WTC11 (cell line): ENCODE results near the gene FBXL7. TPM values are rescaled to one million over a fixed set of nuclear protein-coding genes. Genes with fewer than 3 reads are reported as not detected.

Experiments
- ATAC-seq: fragments of 200-7000 bp; cut with Tn5 transposase; 2 replicates; pipeline ENCODE4 v1.10.0; 2021; ENCODE audit warnings: mild to moderate bottlenecking, moderate library complexity
- CTCF ChIA-PET: fragments of 300-600 bp; sonication (Branson Sonifier 250); formaldehyde crosslinking; loops from one replicate; lab custom pipeline; 2021; ENCODE audit warnings: antibody characterized with exemption; lab: Charles Lee
- POLR2A ChIA-PET: fragments of 350-600 bp; sonication (Branson Sonifier 250); formaldehyde crosslinking; loops from one replicate; lab custom pipeline; 2021; ENCODE audit warnings: antibody characterized with exemption; lab: Charles Lee
- DNase-seq: peaks from one replicate; pipeline ENCODE4 v3.0.0; 2021; ENCODE audit warnings: low spot score
- H3K27ac Mint-ChIP-seq: 2 replicates; pipeline ENCODE4 v1.8.0; 2021; ENCODE audit warnings: mixed read lengths
- H3K27me3 Mint-ChIP-seq: 2 replicates; pipeline ENCODE4 v1.8.0; 2021; ENCODE audit warnings: low read depth, mild to moderate bottlenecking, moderate library complexity, mixed read lengths
- H3K36me3 Mint-ChIP-seq: 2 replicates; pipeline ENCODE4 v1.8.0; 2021; ENCODE audit warnings: mixed read lengths
- H3K4me1 Mint-ChIP-seq: 2 replicates; pipeline ENCODE4 v1.8.0; 2022; ENCODE audit warnings: mixed read lengths
- H3K4me3 Mint-ChIP-seq: 2 replicates; pipeline ENCODE4 v1.8.0; 2021; ENCODE audit warnings: mild to moderate bottlenecking, moderate library complexity, mixed read lengths
- H3K9me3 Mint-ChIP-seq: 2 replicates; pipeline ENCODE4 v1.8.0; 2021; ENCODE audit warnings: mixed read lengths
- GABPB1 ChIP-seq: sonication (generic); formaldehyde crosslinking; IDR thresholded peaks from 2 replicates; pipeline ENCODE4 v1.8.1; 2023; ENCODE audit warnings: mild to moderate bottlenecking, missing genetic modification reagents
- HMGA2 ChIP-seq: fragments of 250-450 bp; sonication (Bioruptor Pico); IDR thresholded peaks from 2 replicates; pipeline ENCODE4 v1.4.0; 2021; ENCODE audit warnings: mild to moderate bottlenecking, moderate library complexity
- MYBL2 ChIP-seq: sonication (generic); formaldehyde crosslinking; IDR thresholded peaks from 2 replicates; pipeline ENCODE4 v1.8.1; 2023; ENCODE audit warnings: mild to moderate bottlenecking, moderate library complexity, missing genetic modification reagents
- PRRX2 ChIP-seq: fragments of 250-450 bp; sonication (Bioruptor Pico); IDR thresholded peaks from 2 replicates; pipeline ENCODE4 v1.8.0; 2021; ENCODE audit warnings: mild to moderate bottlenecking
- RELA ChIP-seq: sonication (generic); formaldehyde crosslinking; IDR thresholded peaks from 2 replicates; pipeline ENCODE4 v1.8.1; 2022; ENCODE audit warnings: missing genetic modification reagents, mild to moderate bottlenecking, borderline replicate concordance
- TCF7 ChIP-seq: sonication (generic); formaldehyde crosslinking; IDR thresholded peaks from 2 replicates; pipeline ENCODE4 v1.8.0; 2022; ENCODE audit warnings: mild to moderate bottlenecking, low read depth, missing genetic modification reagents, moderate library complexity
- TEAD4 ChIP-seq: sonication (generic); formaldehyde crosslinking; IDR thresholded peaks from 2 replicates; pipeline ENCODE4 v1.8.0; 2022; ENCODE audit warnings: mild to moderate bottlenecking, missing genetic modification reagents
- ZBTB21 ChIP-seq: sonication (generic); formaldehyde crosslinking; IDR thresholded peaks from 2 replicates; pipeline ENCODE4 v1.8.1; 2023; ENCODE audit warnings: mild to moderate bottlenecking, missing genetic modification reagents, borderline replicate concordance
- ZNF423 ChIP-seq: fragments of 250-450 bp; sonication (Bioruptor Pico); IDR thresholded peaks from 2 replicates; pipeline ENCODE4 v2.1.2; 2022; ENCODE audit warnings: mild to moderate bottlenecking, moderate library complexity
- total RNA-seq: library from RNA; stranded (reverse); gene quantifications from 3 replicates; pipeline ENCODE4 v1.2.3, GENCODE V29; 2021
- TF ChIP-seq, protein P1 (sequence below): sonication (generic); formaldehyde crosslinking; IDR thresholded peaks from 2 replicates; pipeline ENCODE4 v1.8.1; 2023; ENCODE audit warnings: mild to moderate bottlenecking, missing genetic modification reagents, moderate library complexity
- TF ChIP-seq, protein P2 (sequence below): sonication (generic); formaldehyde crosslinking; IDR thresholded peaks from 2 replicates; pipeline ENCODE4 v1.8.1; 2022; ENCODE audit warnings: low read depth, missing genetic modification reagents, borderline replicate concordance
- TF ChIP-seq, protein P3 (sequence below): sonication (generic); formaldehyde crosslinking; IDR thresholded peaks from 2 replicates; pipeline ENCODE4 v1.8.0; 2022; ENCODE audit warnings: missing genetic modification reagents
- TF ChIP-seq, protein P4 (sequence below): fragments of 250-450 bp; sonication (Bioruptor Pico); IDR thresholded peaks from 2 replicates; pipeline ENCODE4 v1.8.0; 2021; ENCODE audit warnings: mild to moderate bottlenecking
- TF ChIP-seq, protein P5 (sequence below): sonication (generic); formaldehyde crosslinking; IDR thresholded peaks from 2 replicates; pipeline ENCODE4 v1.8.1; 2022; ENCODE audit warnings: missing genetic modification reagents, borderline replicate concordance
- TF ChIP-seq, protein P6 (sequence below): sonication (generic); formaldehyde crosslinking; IDR thresholded peaks from 2 replicates; pipeline ENCODE4 v1.8.1; 2023; ENCODE audit warnings: mild to moderate bottlenecking, missing genetic modification reagents
- TF ChIP-seq, protein P7 (sequence below): sonication (generic); formaldehyde crosslinking; conservative IDR thresholded peaks from 2 replicates; pipeline ENCODE4 v1.8.1; 2022; ENCODE audit warnings: mild to moderate bottlenecking, missing genetic modification reagents
- TF ChIP-seq, protein P8 (sequence below): sonication (generic); formaldehyde crosslinking; IDR thresholded peaks from 2 replicates; pipeline ENCODE4 v1.8.0; 2023; ENCODE audit warnings: missing genetic modification reagents
- TF ChIP-seq, protein P9 (sequence below): sonication (generic); formaldehyde crosslinking; IDR thresholded peaks from 2 replicates; pipeline ENCODE4 v1.8.0; 2022; ENCODE audit warnings: mild to moderate bottlenecking, missing genetic modification reagents

FBXL7 gene
- total RNA-seq, 1 experiment from 2014 or later, result 13.8 TPM

DNA sequence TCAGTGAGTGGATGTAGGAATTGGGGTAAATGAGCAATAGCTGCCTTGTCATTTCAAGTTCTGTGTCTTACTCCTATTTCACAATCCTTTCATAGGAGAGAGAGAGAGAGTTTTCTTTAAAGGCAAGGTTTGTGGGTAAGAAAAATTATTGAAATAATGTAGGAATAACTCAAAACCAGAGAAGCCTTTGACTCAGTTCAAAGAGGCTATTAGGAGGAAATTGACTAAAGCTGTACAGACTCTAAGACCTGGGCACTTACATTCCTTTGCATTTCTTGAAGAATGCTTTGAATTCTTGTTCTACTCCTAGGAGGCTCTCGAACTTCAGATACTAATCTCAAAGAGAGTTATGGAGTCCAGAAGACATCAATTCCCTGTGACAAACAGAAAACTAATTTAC lies 257.1 kb downstream of the FBXL7 start:
- Mint-ChIP-seq H3K4me1 (peaks cover 23% of the 10 kb centered on the region), H3K4me3 (no peak overlapping the region), H3K27me3 (no peaks in the 10 kb centered on the region), H3K9me3 (peaks cover 14% of the 10 kb centered on the region), H3K27ac (no peak overlapping the region), H3K36me3 (no peaks in the 10 kb centered on the region)
- ATAC-seq (0 out of 2 replicates have a peak, but pooled peaks have one; percentile 20), DNase-seq (no peak)
- TF ChIP-seq RELA, result no peak
- TF ChIP-seq ZNF423 (CRISPR knock-in tag), result no peak
- no peak for TF ChIP-seq PRRX2
- no peak for TF ChIP-seq TEAD4 (CRISPR knock-in tag)
- no peak for TF ChIP-seq HMGA2
- TF ChIP-seq, protein P1, sequence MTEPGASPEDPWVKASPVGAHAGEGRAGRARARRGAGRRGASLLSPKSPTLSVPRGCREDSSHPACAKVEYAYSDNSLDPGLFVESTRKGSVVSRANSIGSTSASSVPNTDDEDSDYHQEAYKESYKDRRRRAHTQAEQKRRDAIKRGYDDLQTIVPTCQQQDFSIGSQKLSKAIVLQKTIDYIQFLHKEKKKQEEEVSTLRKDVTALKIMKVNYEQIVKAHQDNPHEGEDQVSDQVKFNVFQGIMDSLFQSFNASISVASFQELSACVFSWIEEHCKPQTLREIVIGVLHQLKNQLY (CRISPR knock-in tag), result no peak
- TF ChIP-seq, protein P2, sequence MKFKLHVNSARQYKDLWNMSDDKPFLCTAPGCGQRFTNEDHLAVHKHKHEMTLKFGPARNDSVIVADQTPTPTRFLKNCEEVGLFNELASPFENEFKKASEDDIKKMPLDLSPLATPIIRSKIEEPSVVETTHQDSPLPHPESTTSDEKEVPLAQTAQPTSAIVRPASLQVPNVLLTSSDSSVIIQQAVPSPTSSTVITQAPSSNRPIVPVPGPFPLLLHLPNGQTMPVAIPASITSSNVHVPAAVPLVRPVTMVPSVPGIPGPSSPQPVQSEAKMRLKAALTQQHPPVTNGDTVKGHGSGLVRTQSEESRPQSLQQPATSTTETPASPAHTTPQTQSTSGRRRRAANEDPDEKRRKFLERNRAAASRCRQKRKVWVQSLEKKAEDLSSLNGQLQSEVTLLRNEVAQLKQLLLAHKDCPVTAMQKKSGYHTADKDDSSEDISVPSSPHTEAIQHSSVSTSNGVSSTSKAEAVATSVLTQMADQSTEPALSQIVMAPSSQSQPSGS (CRISPR knock-in tag), result no peak
- TF ChIP-seq, protein P3, sequence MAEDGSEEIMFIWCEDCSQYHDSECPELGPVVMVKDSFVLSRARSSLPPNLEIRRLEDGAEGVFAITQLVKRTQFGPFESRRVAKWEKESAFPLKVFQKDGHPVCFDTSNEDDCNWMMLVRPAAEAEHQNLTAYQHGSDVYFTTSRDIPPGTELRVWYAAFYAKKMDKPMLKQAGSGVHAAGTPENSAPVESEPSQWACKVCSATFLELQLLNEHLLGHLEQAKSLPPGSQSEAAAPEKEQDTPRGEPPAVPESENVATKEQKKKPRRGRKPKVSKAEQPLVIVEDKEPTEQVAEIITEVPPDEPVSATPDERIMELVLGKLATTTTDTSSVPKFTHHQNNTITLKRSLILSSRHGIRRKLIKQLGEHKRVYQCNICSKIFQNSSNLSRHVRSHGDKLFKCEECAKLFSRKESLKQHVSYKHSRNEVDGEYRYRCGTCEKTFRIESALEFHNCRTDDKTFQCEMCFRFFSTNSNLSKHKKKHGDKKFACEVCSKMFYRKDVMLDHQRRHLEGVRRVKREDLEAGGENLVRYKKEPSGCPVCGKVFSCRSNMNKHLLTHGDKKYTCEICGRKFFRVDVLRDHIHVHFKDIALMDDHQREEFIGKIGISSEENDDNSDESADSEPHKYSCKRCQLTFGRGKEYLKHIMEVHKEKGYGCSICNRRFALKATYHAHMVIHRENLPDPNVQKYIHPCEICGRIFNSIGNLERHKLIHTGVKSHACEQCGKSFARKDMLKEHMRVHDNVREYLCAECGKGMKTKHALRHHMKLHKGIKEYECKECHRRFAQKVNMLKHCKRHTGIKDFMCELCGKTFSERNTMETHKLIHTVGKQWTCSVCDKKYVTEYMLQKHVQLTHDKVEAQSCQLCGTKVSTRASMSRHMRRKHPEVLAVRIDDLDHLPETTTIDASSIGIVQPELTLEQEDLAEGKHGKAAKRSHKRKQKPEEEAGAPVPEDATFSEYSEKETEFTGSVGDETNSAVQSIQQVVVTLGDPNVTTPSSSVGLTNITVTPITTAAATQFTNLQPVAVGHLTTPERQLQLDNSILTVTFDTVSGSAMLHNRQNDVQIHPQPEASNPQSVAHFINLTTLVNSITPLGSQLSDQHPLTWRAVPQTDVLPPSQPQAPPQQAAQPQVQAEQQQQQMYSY, result no peak
- TF ChIP-seq, protein P4, sequence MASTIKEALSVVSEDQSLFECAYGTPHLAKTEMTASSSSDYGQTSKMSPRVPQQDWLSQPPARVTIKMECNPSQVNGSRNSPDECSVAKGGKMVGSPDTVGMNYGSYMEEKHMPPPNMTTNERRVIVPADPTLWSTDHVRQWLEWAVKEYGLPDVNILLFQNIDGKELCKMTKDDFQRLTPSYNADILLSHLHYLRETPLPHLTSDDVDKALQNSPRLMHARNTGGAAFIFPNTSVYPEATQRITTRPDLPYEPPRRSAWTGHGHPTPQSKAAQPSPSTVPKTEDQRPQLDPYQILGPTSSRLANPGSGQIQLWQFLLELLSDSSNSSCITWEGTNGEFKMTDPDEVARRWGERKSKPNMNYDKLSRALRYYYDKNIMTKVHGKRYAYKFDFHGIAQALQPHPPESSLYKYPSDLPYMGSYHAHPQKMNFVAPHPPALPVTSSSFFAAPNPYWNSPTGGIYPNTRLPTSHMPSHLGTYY, result no peak
- TF ChIP-seq, protein P5, sequence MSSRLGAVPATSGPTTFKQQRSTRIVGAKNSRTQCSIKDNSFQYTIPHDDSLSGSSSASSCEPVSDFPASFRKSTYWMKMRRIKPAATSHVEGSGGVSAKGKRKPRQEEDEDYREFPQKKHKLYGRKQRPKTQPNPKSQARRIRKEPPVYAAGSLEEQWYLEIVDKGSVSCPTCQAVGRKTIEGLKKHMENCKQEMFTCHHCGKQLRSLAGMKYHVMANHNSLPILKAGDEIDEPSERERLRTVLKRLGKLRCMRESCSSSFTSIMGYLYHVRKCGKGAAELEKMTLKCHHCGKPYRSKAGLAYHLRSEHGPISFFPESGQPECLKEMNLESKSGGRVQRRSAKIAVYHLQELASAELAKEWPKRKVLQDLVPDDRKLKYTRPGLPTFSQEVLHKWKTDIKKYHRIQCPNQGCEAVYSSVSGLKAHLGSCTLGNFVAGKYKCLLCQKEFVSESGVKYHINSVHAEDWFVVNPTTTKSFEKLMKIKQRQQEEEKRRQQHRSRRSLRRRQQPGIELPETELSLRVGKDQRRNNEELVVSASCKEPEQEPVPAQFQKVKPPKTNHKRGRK, result no peak
- TF ChIP-seq, protein P6, sequence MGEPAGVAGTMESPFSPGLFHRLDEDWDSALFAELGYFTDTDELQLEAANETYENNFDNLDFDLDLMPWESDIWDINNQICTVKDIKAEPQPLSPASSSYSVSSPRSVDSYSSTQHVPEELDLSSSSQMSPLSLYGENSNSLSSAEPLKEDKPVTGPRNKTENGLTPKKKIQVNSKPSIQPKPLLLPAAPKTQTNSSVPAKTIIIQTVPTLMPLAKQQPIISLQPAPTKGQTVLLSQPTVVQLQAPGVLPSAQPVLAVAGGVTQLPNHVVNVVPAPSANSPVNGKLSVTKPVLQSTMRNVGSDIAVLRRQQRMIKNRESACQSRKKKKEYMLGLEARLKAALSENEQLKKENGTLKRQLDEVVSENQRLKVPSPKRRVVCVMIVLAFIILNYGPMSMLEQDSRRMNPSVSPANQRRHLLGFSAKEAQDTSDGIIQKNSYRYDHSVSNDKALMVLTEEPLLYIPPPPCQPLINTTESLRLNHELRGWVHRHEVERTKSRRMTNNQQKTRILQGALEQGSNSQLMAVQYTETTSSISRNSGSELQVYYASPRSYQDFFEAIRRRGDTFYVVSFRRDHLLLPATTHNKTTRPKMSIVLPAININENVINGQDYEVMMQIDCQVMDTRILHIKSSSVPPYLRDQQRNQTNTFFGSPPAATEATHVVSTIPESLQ, result no peak
- TF ChIP-seq ZBTB21, result no peak
- TF ChIP-seq TCF7 (CRISPR knock-in tag), result no peak
- TF ChIP-seq MYBL2 (CRISPR knock-in tag), result no peak
- TF ChIP-seq, protein P7, sequence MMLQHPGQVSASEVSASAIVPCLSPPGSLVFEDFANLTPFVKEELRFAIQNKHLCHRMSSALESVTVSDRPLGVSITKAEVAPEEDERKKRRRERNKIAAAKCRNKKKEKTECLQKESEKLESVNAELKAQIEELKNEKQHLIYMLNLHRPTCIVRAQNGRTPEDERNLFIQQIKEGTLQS (CRISPR knock-in tag), result no peak
- TF ChIP-seq, protein P8, sequence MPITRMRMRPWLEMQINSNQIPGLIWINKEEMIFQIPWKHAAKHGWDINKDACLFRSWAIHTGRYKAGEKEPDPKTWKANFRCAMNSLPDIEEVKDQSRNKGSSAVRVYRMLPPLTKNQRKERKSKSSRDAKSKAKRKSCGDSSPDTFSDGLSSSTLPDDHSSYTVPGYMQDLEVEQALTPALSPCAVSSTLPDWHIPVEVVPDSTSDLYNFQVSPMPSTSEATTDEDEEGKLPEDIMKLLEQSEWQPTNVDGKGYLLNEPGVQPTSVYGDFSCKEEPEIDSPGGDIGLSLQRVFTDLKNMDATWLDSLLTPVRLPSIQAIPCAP (CRISPR knock-in tag), result no peak
- no peak for TF ChIP-seq GABPB1 (CRISPR knock-in tag)
- TF ChIP-seq, protein P9, sequence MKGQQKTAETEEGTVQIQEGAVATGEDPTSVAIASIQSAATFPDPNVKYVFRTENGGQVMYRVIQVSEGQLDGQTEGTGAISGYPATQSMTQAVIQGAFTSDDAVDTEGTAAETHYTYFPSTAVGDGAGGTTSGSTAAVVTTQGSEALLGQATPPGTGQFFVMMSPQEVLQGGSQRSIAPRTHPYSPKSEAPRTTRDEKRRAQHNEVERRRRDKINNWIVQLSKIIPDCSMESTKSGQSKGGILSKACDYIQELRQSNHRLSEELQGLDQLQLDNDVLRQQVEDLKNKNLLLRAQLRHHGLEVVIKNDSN (CRISPR knock-in tag), result no peak
- CTCF ChIA-PET, result interaction anchor here (0.6 to 0.7 kb wide), 2 partner anchors 20 to 73 kb away, joined by 3 to 4 read pairs; no protein-coding TSS in a partner anchor
- POLR2A ChIA-PET, result interaction anchor here (0.6 to 0.7 kb wide), 3 partner anchors 190 to 802 kb away, joined by 3 to 4 read pairs (median 4); no protein-coding TSS in a partner anchor
